ENCODE data around the gene MYBPC1.

MYBPC1 gene

GRCh38 chr12:101578417-101578816, 16.4 kb upstream of the MYBPC1 start:
- Histone ChIP-seq H3K4me1 (ENCODE audit: control insufficient read depth, insufficient read depth, low read length) (no peaks in the 10 kb centered on the region), H3K36me3 (ENCODE audit: control insufficient read depth in 2 of 2, insufficient read depth in 1 of 2, low read length in 2 of 2) (no peaks in the 10 kb centered on the region), H3K9me3 (ENCODE audit: control insufficient read depth, insufficient read depth, low read depth, low read length) (no peaks in the 10 kb centered on the region), H3K27ac (ENCODE audit: extremely low read depth, low read depth, low read length) (no peak overlapping the region), H3K4me3 (ENCODE audit: low read depth, low read length) (no peak overlapping the region)
- POLR2A ChIA-PET: no interaction called here
- CTCF ChIA-PET: no interaction called here
- TF ChIP-seq ZNF843 (tag by site-specific recombination; IDR thresholded peaks at IDR 0.05): no peak
- TF ChIP-seq MYNN (tag by site-specific recombination; IDR thresholded peaks at IDR 0.05; ENCODE audit: borderline replicate concordance): no peak
- no peak for TF ChIP-seq ZNF155 (tag by site-specific recombination; IDR thresholded peaks at IDR 0.05)
- no peak for TF ChIP-seq ZNF571 (tag by site-specific recombination; IDR thresholded peaks at IDR 0.05)
- TF ChIP-seq KLF17 (tag by site-specific recombination; IDR thresholded peaks at IDR 0.05): no peak
- TF ChIP-seq TSHZ1 (tag by site-specific recombination; IDR thresholded peaks at IDR 0.05; ENCODE audit: borderline replicate concordance): no peak
- no peak for TF ChIP-seq SCRT2 (tag by site-specific recombination; IDR thresholded peaks at IDR 0.05)
- no peak for TF ChIP-seq ZNF473 (tag by site-specific recombination; IDR thresholded peaks at IDR 0.05)
- no peak for TF ChIP-seq REST (tag by site-specific recombination; IDR thresholded peaks at IDR 0.05)
- no peak for TF ChIP-seq ZNF248 (tag by site-specific recombination; IDR thresholded peaks at IDR 0.05)
- TF ChIP-seq HOXD13 (CRISPR knock-in tag; IDR thresholded peaks at IDR 0.05; ENCODE audit: borderline replicate concordance): no peak
- TF ChIP-seq ZNF76 (tag by site-specific recombination; IDR thresholded peaks at IDR 0.05; ENCODE audit: borderline replicate concordance, low read depth): no peak

- CTCF ChIA-PET: no interaction called here
- no peak for TF ChIP-seq ZNF501 (tag by site-specific recombination; IDR thresholded peaks at IDR 0.05)
- TF ChIP-seq ZNF23 (tag by site-specific recombination; IDR thresholded peaks at IDR 0.05; ENCODE audit: borderline replicate concordance): no peak
- no peak for TF ChIP-seq ZNF362 (tag by site-specific recombination; IDR thresholded peaks at IDR 0.05)
- TF ChIP-seq MZF1 (tag by site-specific recombination; IDR thresholded peaks at IDR 0.05; ENCODE audit: borderline replicate concordance): no peak
- TF ChIP-seq ZNF585B (tag by site-specific recombination; IDR thresholded peaks at IDR 0.05): no peak
- TF ChIP-seq ZNF114 (tag by site-specific recombination; IDR thresholded peaks at IDR 0.05): no peak
- no peak for TF ChIP-seq ZNF654 (tag by site-specific recombination; IDR thresholded peaks at IDR 0.05; ENCODE audit: low read depth)
- no peak for TF ChIP-seq ZNF623 (tag by site-specific recombination; IDR thresholded peaks at IDR 0.05)
- TF ChIP-seq ZNF10 (tag by site-specific recombination; IDR thresholded peaks at IDR 0.05): no peak
- no peak for TF ChIP-seq ZNF140 (tag by site-specific recombination; IDR thresholded peaks at IDR 0.05)
- TF ChIP-seq ZNF518A (tag by site-specific recombination; conservative IDR thresholded peaks at IDR 0.05; ENCODE audit: low read depth): no peak
These were observed 13.6 kb upstream of the MYBPC1 start for GRCh38 chr12:101581190-101581589.

More at GRCh38 chr12:101581190-101581589, 13.6 kb upstream of the MYBPC1 start:
- Histone ChIP-seq H3K36me3 (ENCODE audit: control insufficient read depth in 2 of 2, insufficient read depth in 1 of 2, low read length in 2 of 2) (no peaks in the 10 kb centered on the region), H3K9me3 (ENCODE audit: control insufficient read depth, insufficient read depth, low read depth, low read length) (no peaks in the 10 kb centered on the region), H3K4me1 (ENCODE audit: control insufficient read depth, insufficient read depth, low read length) (no peaks in the 10 kb centered on the region), H3K27ac (ENCODE audit: extremely low read depth, low read depth, low read length) (no peak overlapping the region), H3K4me3 (ENCODE audit: low read depth, low read length) (no peak overlapping the region)
- POLR2A ChIA-PET: no interaction called here

All from HEK293 (cell line).